Measurements from ENCODE around the gene KIRREL3.

Gene KIRREL3

DNA sequence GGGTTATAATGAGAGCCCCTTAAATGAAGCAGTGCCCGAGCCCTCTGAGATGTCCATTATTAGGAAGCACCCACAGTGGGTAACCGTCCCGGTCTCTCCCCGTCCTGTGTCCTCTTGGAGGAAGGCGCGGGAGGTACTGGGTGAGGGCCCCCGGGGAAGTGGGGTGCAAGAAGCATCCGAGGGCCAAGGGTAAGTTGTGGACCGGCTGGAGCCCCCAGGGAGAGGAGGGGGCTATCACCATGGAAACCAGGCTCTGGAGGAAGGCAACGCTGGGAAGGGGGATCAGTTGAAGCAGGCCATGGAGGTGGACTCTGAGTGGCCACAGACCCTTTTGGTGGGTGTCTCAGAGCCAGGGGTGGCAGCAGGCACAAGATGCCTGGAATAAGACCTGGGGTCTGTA lies 471.5 kb downstream of the KIRREL3 start:
- H3K9ac ChIP-seq: no peak overlapping the region
- H3K4me2 ChIP-seq: no peak overlapping the region
- H2AFZ ChIP-seq (ENCODE audit: low read depth): no peak overlapping the region
- H3K4me1 ChIP-seq (ENCODE audit: low read depth, poor library complexity, severe bottlenecking): no peaks in the 10 kb centered on the region
- H3K79me2 ChIP-seq (ENCODE audit: insufficient read depth, low read depth): no peaks in the 10 kb centered on the region
- no peaks in the 10 kb centered on the region for H3K36me3 ChIP-seq (ENCODE audit: insufficient read depth)
- H3K27me3 ChIP-seq (ENCODE audit: insufficient read depth, low read depth): no peaks in the 10 kb centered on the region
- TF ChIP-seq, protein P1, sequence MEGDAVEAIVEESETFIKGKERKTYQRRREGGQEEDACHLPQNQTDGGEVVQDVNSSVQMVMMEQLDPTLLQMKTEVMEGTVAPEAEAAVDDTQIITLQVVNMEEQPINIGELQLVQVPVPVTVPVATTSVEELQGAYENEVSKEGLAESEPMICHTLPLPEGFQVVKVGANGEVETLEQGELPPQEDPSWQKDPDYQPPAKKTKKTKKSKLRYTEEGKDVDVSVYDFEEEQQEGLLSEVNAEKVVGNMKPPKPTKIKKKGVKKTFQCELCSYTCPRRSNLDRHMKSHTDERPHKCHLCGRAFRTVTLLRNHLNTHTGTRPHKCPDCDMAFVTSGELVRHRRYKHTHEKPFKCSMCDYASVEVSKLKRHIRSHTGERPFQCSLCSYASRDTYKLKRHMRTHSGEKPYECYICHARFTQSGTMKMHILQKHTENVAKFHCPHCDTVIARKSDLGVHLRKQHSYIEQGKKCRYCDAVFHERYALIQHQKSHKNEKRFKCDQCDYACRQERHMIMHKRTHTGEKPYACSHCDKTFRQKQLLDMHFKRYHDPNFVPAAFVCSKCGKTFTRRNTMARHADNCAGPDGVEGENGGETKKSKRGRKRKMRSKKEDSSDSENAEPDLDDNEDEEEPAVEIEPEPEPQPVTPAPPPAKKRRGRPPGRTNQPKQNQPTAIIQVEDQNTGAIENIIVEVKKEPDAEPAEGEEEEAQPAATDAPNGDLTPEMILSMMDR (conservative IDR thresholded peaks at IDR 0.05; ENCODE audit: low read depth, low read length): no peak
- no peaks in the 10 kb centered on the region for H4K20me1 ChIP-seq (ENCODE audit: insufficient read depth)
- no peak overlapping the region for H3K27ac ChIP-seq
- H3K4me3 ChIP-seq (IDR thresholded peaks at IDR 0.05; ENCODE audit: insufficient read depth, low read depth, low read length): no peak overlapping the region

DNA sequence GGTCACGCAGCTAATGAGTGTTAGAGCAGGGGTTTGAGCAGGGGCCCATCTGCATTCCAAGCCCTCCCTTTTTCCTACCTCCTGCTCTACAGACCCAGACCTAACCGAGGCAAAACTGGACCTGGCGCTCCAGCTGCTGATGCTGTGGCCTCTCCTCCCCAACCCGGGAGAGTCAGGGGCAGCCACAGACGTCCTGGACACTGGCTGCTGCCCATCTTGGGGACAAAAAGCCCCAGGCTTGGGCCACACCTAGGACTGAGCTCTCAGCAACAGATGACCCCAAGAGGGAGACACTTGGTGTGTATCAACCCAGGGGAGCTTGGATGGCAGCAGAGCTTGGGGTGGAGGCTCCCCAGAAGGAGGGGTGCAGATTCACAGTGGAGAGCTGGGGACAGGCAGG lies 472.5 kb downstream of the KIRREL3 start:
- Histone ChIP-seq H3K27me3 (ENCODE audit: insufficient read depth, low read depth) (no peaks in the 10 kb centered on the region), H3K4me1 (ENCODE audit: low read depth, poor library complexity, severe bottlenecking) (no peaks in the 10 kb centered on the region), H3K36me3 (ENCODE audit: insufficient read depth) (no peaks in the 10 kb centered on the region), H3K79me2 (ENCODE audit: insufficient read depth, low read depth) (no peaks in the 10 kb centered on the region), H4K20me1 (ENCODE audit: insufficient read depth) (no peaks in the 10 kb centered on the region), H3K9ac (no peak overlapping the region), H3K27ac (no peak overlapping the region), H3K4me3 (IDR thresholded peaks at IDR 0.05; ENCODE audit: insufficient read depth, low read depth, low read length) (no peak overlapping the region), H2AFZ (ENCODE audit: low read depth) (no peak overlapping the region), H3K4me2 (no peak overlapping the region)
- TF ChIP-seq, protein P1 (conservative IDR thresholded peaks at IDR 0.05; ENCODE audit: low read depth, low read length): no peak

DNA sequence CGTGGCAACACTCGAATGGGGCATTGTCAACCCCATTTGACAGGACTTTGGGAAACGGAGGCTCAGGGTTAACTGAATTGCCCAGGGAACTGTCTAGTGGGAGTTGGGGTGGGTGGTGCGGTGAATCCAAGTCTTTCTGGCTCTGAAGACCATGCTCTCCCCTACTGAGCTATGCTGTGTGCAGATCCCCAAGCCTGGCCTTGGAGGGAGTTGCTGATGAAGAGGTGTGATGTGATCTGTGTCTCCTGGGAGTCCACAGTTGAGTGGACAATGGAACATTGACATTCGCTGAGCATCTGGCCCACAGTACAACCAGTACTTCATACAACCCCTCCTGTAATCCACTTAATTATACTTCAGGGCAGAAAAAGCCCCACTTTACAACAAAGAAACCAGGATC lies 472.9 kb downstream of the KIRREL3 start:
- TF ChIP-seq, protein P1 (conservative IDR thresholded peaks at IDR 0.05; ENCODE audit: low read depth, low read length): no peak
- Histone ChIP-seq H4K20me1 (ENCODE audit: insufficient read depth) (no peaks in the 10 kb centered on the region), H3K27ac (no peak overlapping the region), H3K27me3 (ENCODE audit: insufficient read depth, low read depth) (no peaks in the 10 kb centered on the region), H2AFZ (ENCODE audit: low read depth) (no peak overlapping the region), H3K4me2 (no peak overlapping the region), H3K4me3 (IDR thresholded peaks at IDR 0.05; ENCODE audit: insufficient read depth, low read depth, low read length) (no peak overlapping the region), H3K79me2 (ENCODE audit: insufficient read depth, low read depth) (no peaks in the 10 kb centered on the region), H3K4me1 (ENCODE audit: low read depth, poor library complexity, severe bottlenecking) (no peaks in the 10 kb centered on the region), H3K9ac (no peak overlapping the region), H3K36me3 (ENCODE audit: insufficient read depth) (no peaks in the 10 kb centered on the region)

DNA sequence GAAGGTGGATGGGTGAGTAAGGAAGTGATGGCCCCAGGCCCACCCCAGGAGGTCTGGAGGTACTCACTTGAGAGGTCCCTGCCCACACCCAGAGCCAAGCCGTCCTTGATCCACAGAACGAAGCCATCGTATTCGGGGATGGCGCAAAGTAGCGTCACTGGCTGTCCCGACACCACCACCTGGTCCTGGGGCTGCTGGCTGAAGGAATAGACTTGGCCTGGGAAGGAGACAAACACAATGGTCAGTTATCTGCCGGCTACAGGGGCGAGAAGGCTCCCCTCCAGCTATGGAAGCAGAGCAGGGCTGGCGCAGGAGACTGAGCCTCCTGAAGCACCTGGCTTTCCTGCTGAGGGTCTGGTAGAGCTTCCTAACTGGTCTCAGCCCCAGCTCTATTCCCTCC lies 474.1 kb downstream of the KIRREL3 start:
- TF ChIP-seq, protein P1 (conservative IDR thresholded peaks at IDR 0.05; ENCODE audit: low read depth, low read length): no peak
- no peaks in the 10 kb centered on the region for H3K4me1 ChIP-seq (ENCODE audit: low read depth, poor library complexity, severe bottlenecking)
- H2AFZ ChIP-seq (ENCODE audit: low read depth): no peak overlapping the region
- no peaks in the 10 kb centered on the region for H4K20me1 ChIP-seq (ENCODE audit: insufficient read depth)
- H3K36me3 ChIP-seq (ENCODE audit: insufficient read depth): no peaks in the 10 kb centered on the region
- H3K79me2 ChIP-seq (ENCODE audit: insufficient read depth, low read depth): no peaks in the 10 kb centered on the region
- H3K4me3 ChIP-seq (IDR thresholded peaks at IDR 0.05; ENCODE audit: insufficient read depth, low read depth, low read length): no peak overlapping the region
- no peak overlapping the region for H3K4me2 ChIP-seq
- H3K27ac ChIP-seq: no peak overlapping the region
- no peak overlapping the region for H3K9ac ChIP-seq
- H3K27me3 ChIP-seq (ENCODE audit: insufficient read depth, low read depth): no peaks in the 10 kb centered on the region
